ENCODE measurements around the gene SEMA4F.

GRCh38 chr2:74685408-74685807 lies 31.4 kb downstream of the SEMA4F start:
- TF ChIP-seq POLR2A (IDR thresholded peaks at IDR 0.05) (no peak), CTCF (IDR thresholded peaks at IDR 0.05) (no peak)

All from Peyer's patch (tissue), 4 donors.